HCT116 (cell line): ENCODE results near the gene CDH13. TPM values are rescaled to one million over a fixed set of nuclear protein-coding genes. Genes with fewer than 3 reads are reported as not detected.

Source experiments
- ATAC-seq: fragments of 200-7000 bp; cut with Tn5 transposase; 2 replicates; pipeline ENCODE4 v1.9.1; 2020; ENCODE audit warnings: mild to moderate bottlenecking, moderate library complexity
- BruUV-seq: library from RNA; stranded (reverse); fragments of 400-500 nt; replicated peaks from 2 replicates; lab custom pipeline; 2021; lab: Mats Ljungman, UMichigan
- CTCF ChIA-PET: fragments of 300-600 bp; sonication (Branson Sonifier 250); formaldehyde crosslinking; loops from one replicate; lab custom pipeline; 2021; ENCODE audit warnings: antibody characterized with exemption; lab: Charles Lee
- POLR2A ChIA-PET: fragments of 300-600, 350-600 bp; sonication (Branson Sonifier 250); formaldehyde crosslinking; loops from one replicate; lab custom pipeline; 2021; ENCODE audit warnings: antibody characterized with exemption; lab: Charles Lee
- RAD21 ChIA-PET, 2 experiments: fragments of 300-600 bp; sonication (Branson Sonifier 250); formaldehyde crosslinking; loops; one replicate each; lab custom pipeline; 2023; ENCODE audit warnings: low total read pairs in 2 of 2; ENCODE audit not compliant: uncharacterized antibody in 2 of 2, unreplicated experiment in 2 of 2, low non-redundant PET in 1 of 2; lab: Charles Lee
- DNase-seq: peaks from one replicate; pipeline ENCODE4 v3.0.0-alpha.2; 2010; ENCODE audit warnings: low read depth, low spot score
- H2AFZ ChIP-seq: fragments of 200-600 bp; shearing (Covaris generic), sonication (generic); 2 replicates; pipeline ENCODE4 v1.6.1; 2017; ENCODE audit warnings: low read depth, mixed run types, mixed read lengths, antibody characterized with exemption, low read length; ENCODE audit not compliant: poor library complexity, severe bottlenecking
- H3K27ac ChIP-seq: 2 replicates; pipeline ENCODE4 v1.5.1; 2012; ENCODE audit warnings: low read depth, low read length
- H3K27me3 ChIP-seq: fragments of 200-600 bp; sonication (generic); 2 replicates; pipeline ENCODE4 v1.6.1; 2016; ENCODE audit warnings: mixed run types, low read length, mixed read lengths; ENCODE audit not compliant: insufficient read depth
- H3K36me3 ChIP-seq, 2 experiments: fragments of 200-500 bp in 1 of 2; fragments of 200-600 bp in 1 of 2; sonication (Bioruptor generic) in 1 of 2; sonication (generic) in 1 of 2; 2 replicates each; pipeline versions ENCODE4 v1.5.1 to v1.6.1; 2014 to 2016; ENCODE audit warnings: low read length in 2 of 2, inconsistent platforms in 1 of 2, mixed read lengths in 1 of 2, mixed run types in 1 of 2; ENCODE audit not compliant: insufficient read depth in 2 of 2, control insufficient read depth in 1 of 2
- H3K4me1 ChIP-seq, 2 experiments: fragments of 200-600 bp in 1 of 2; sonication (generic) in 1 of 2; 2 replicates each; pipeline versions ENCODE4 v1.5.1 to v1.6.1; 2012 to 2017; ENCODE audit warnings: low read length in 2 of 2, inconsistent platforms in 1 of 2, mild to moderate bottlenecking in 1 of 2, mixed read lengths in 1 of 2, mixed run types in 1 of 2, moderate library complexity in 1 of 2; ENCODE audit not compliant: insufficient read depth in 2 of 2, control insufficient read depth in 1 of 2
- H3K4me2 ChIP-seq: fragments of 200-600 bp; sonication (generic); 2 replicates; pipeline ENCODE4 v1.6.1; 2017; ENCODE audit warnings: mixed run types, low read length, mixed read lengths
- H3K4me3 ChIP-seq, 2 experiments: fragments of 200-600 bp in 1 of 2; sonication (generic) in 1 of 2; replicated peaks in 1 of 2; 2 replicates each; pipeline ENCODE4 v1.5.1; 2011 to 2016; ENCODE audit warnings: low read length in 2 of 2, control low read depth in 1 of 2, low read depth in 1 of 2, mild to moderate bottlenecking in 1 of 2, mixed read lengths in 1 of 2, mixed run types in 1 of 2
- H3K79me2 ChIP-seq: fragments of 200-600 bp; sonication (generic); 2 replicates; pipeline ENCODE4 v1.6.1; 2017; ENCODE audit warnings: mild to moderate bottlenecking, mixed run types, low read length, moderate library complexity, mixed read lengths; ENCODE audit not compliant: insufficient read depth
- H3K9ac ChIP-seq: fragments of 200-600 bp; sonication (generic); 2 replicates; pipeline ENCODE4 v1.6.1; 2016; ENCODE audit warnings: low read length, mixed read lengths
- H3K9me2 ChIP-seq: fragments of 200-600 bp; sonication (generic), shearing (Covaris generic); 2 replicates; pipeline ENCODE4 v1.6.1; 2017; ENCODE audit warnings: mixed run types, mild to moderate bottlenecking, moderate library complexity; ENCODE audit not compliant: insufficient read depth
- H3K9me3 ChIP-seq, 2 experiments: fragments of 200-500 bp in 1 of 2; fragments of 200-600 bp in 1 of 2; sonication (Bioruptor generic) in 1 of 2; sonication (generic) in 1 of 2; 2 replicates each; pipeline ENCODE4 v1.6.1; 2014 to 2017; ENCODE audit warnings: low read length in 2 of 2, mixed read lengths in 2 of 2, inconsistent platforms in 1 of 2, low read depth in 1 of 2, mild to moderate bottlenecking in 1 of 2, mixed run types in 1 of 2, moderate library complexity in 1 of 2; ENCODE audit not compliant: control insufficient read depth in 1 of 2, insufficient read depth in 1 of 2
- H4K20me1 ChIP-seq: fragments of 200-600 bp; sonication (generic), shearing (Covaris generic); 2 replicates; pipeline ENCODE4 v1.6.1; 2017; ENCODE audit warnings: mixed run types, mild to moderate bottlenecking, moderate library complexity; ENCODE audit not compliant: insufficient read depth
- CTCF ChIP-seq, 3 experiments: fragments of 200-600 bp in 1 of 3; sonication (generic) in 1 of 3; IDR thresholded peaks in 2 of 3; conservative IDR thresholded peaks in 1 of 3; 2 replicates each; pipeline ENCODE4 v1.5.1; 2012 to 2017; ENCODE audit warnings: low read depth in 2 of 3, low read length in 2 of 3, antibody characterized with exemption in 1 of 3, borderline replicate concordance in 1 of 3, control low read depth in 1 of 3, mild to moderate bottlenecking in 1 of 3, mixed read lengths in 1 of 3, mixed run types in 1 of 3, moderate library complexity in 1 of 3; ENCODE audit not compliant: insufficient read depth in 1 of 3
- ELF1 ChIP-seq: IDR thresholded peaks from 2 replicates; pipeline ENCODE4 v1.6.1; 2012; ENCODE audit warnings: low read depth, borderline replicate concordance
- FOSL1 ChIP-seq: IDR thresholded peaks from 2 replicates; pipeline ENCODE4 v1.6.1; 2012; ENCODE audit warnings: low read depth
- JUND ChIP-seq: IDR thresholded peaks from 2 replicates; pipeline ENCODE4 v1.6.1; 2012
- MAX ChIP-seq: IDR thresholded peaks from 2 replicates; pipeline ENCODE4 v1.6.1; 2012
- RAD21 ChIP-seq: IDR thresholded peaks from 2 replicates; pipeline ENCODE4 v1.6.1; 2012; ENCODE audit warnings: low read depth, mild to moderate bottlenecking
- REST ChIP-seq: IDR thresholded peaks from 2 replicates; pipeline ENCODE4 v1.6.1; 2012; ENCODE audit warnings: low read depth
- SRF ChIP-seq: IDR thresholded peaks from 2 replicates; pipeline ENCODE4 v1.6.1; 2012; ENCODE audit warnings: low read depth
- ZBTB33 ChIP-seq: IDR thresholded peaks from 2 replicates; pipeline ENCODE4 v1.6.1; 2011; ENCODE audit warnings: mild to moderate bottlenecking, low read length, moderate library complexity; ENCODE audit not compliant: insufficient replicate concordance; ENCODE audit errors: extremely low read depth
- ZFX ChIP-seq: fragments of 450-650 bp; IDR thresholded peaks from 2 replicates; pipeline ENCODE4 v1.6.1; 2017
- ZNF274 ChIP-seq: fragments of 200-500 bp; sonication (Bioruptor generic); IDR thresholded peaks from 2 replicates; pipeline ENCODE4 v1.6.1; 2014; ENCODE audit warnings: mild to moderate bottlenecking, low read depth, low read length, inconsistent platforms
- intact Hi-C: fragments of 100-400 bp; cut with micrococcal nuclease; formaldehyde crosslinking; loops from 2 replicates; pipeline ENCODE4 v1.10.0; 2022
- total RNA-seq: library from RNA; stranded (reverse); gene quantifications from one replicate; pipeline ENCODE4 v1.2.1, GENCODE V29; 2021; ENCODE audit not compliant: unreplicated experiment

The CDH13 gene
- total RNA-seq, 1 experiment from 2014 or later: not detected

GRCh38 chr16:82589407-82589806, 37.4 kb upstream of the CDH13 start (continued):
- TF ChIP-seq REST: no peak

- Histone ChIP-seq H4K20me1 (no peaks in the 10 kb centered on the region), H3K36me3 (no peaks in the 10 kb centered on the region), H3K4me3 (no peak overlapping the region), H3K27ac (no peak overlapping the region), H3K4me1 (no peaks in the 10 kb centered on the region), H3K4me2 (no peak overlapping the region), H2AFZ (no peak overlapping the region), H3K27me3 (peaks cover 28% of the 10 kb centered on the region; the same call in 1 of the 2 replicates), H3K79me2 (no peaks in the 10 kb centered on the region), H3K9ac (no peak overlapping the region), H3K9me2 (no peaks in the 10 kb centered on the region), H3K9me3 (peaks cover 0 to 3% of the 10 kb centered on the region in 2 experiments; a peak in 1 of 4 replicates)
- ATAC-seq: no peak
- ChIA-PET CTCF (no interaction called here), RAD21 (no interaction called here), POLR2A (no interaction called here)
- DNase-seq: no peak
- intact Hi-C loops: no loop called here
- BruUV-seq: no TSS peak
- TF ChIP-seq SRF (no peak), ZBTB33 (no peak), RAD21 (no peak), ZNF274 (no peak), MAX (no peak), JUND (no peak), FOSL1 (no peak), REST (no peak), ZFX (no peak), CTCF (IDR thresholded peaks at IDR 0.05 in 2 of 3, conservative IDR thresholded peaks at IDR 0.05 in 1 of 3; ENCODE audit: borderline replicate concordance in 1 of 3, insufficient read depth in 1 of 3, low read depth in 2 of 3, low read length in 2 of 3) (no peak), ELF1 (no peak)
Observed at GRCh38 chr16:82594114-82594513, 32.7 kb upstream of the CDH13 start.
